Hematopoietic multipotent progenitor cell treated with erythropoietin and hydrocortisone succinate and interleukin-3 and kit ligand, for 8 days (in vitro differentiated cells): ENCODE results near the gene HLCS.

Experiments used
- DNase-seq: peaks from one replicate; pipeline ENCODE4 v3.0.0-alpha.2; 2015

The HLCS gene

DNA sequence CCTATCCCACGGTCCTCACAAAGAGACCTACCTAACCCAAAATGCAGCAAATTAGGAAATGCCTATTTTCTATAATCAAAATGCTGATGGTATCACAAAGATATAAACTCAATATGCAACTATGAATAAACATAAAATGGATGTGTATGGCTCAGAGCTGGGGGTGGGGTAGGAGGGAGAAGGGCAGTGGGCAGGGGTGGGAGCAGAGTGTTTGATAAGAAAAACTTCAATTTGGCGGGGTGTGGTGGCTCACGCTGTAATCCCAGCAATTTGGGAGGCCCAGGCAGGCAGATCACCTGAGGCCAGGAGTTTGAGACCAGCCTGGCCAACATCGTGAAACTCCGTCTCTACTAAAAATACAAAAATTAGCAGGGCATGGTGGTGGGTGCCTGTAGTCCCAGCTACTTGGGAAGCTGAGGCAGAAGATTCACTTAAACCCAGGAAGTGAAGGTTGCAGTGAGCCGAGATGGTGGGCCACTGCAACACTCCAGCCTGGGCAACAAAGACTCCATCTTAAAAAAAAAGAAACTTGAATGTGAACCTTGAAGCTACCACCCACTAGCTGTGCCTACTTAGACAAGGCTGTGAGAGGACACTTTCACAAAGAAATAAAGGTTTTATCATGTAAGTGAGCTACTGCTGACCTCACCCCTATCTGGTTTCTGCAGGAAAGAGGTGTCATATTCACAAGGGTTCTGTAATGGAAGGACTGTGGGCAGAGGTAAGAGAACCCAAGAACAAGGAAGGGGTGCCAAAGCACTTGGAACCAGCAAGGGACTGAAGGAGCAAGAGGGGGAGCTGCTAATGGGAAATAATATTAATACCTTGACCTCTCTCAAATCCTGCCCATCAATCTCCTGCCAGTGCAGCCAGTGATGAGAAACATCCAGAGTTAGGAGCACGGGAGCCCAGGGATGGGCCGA, 53.0 kb downstream of the HLCS start:
- no peak for DNase-seq

DNA sequence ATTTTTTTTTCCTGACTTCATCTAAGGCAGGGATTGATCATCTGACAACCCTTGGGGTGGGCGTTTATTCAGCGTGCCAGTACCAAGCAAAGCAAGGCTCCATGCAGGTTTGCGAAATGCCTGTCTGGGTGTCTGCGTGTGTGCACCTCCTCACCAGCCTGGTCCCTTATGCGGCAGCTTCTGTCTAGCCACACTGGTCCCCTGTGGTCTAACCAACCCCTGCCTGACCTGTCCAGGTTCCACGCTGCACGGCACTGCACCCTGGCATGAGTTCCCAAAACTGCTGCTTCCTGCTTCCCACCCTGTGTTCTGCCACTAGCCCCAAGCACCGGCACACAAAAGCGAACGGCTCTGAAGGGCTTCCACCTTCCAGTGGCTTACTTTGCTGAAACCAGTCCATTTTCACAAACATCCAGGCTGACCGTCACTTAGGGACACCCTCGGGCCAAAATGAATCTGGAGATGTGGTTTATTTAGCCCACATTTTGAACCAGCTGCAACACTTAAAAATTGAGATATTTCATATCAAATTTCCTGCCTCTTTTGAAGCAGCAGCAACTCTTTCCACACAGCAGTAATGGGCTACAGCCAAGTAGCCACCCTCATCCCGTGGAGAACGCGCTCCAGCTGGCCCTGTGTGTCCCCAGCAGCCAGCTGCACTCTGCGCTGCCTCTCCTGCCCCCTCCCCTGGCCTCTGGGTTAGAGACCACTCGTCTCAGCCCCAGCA, 55.7 kb downstream of the HLCS start:
- DNase-seq = no peak

GRCh38 chr21:36909901-36910561, 56.4 kb downstream of the HLCS start:
- DNase-seq = no peak

- DNase-seq = no peak
Measured at GRCh38 chr21:36909423-36909822, 57.0 kb downstream of the HLCS start.

- no peak for DNase-seq
Measured at GRCh38 chr21:36908260-36908908, 58.1 kb downstream of the HLCS start.

- no peak for DNase-seq
Measured at GRCh38 chr21:36904093-36904666, 62.3 kb downstream of the HLCS start.

- no peak for DNase-seq
Measured at GRCh38 chr21:36902793-36903192, 63.7 kb downstream of the HLCS start.

DNA sequence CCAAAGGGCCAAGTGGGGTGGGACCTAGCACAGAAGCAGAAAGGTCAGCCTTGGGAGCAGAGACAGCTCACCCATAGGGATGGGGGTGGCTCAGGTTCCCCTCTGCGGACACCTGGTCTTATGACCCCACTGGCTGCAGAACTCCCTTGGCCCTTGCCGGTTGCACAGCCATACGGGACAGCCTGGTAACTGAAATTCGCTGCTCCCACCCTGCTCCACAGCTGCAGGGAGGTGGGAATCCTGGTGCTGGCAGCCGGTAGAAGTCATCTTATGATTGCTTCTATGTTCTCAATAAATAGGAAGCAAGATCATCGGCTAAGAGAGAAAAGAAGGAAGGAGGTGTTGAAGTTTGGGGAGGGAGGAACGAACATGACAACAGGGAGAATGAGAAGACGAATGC, 64.1 kb downstream of the HLCS start:
- DNase-seq = no peak

- no peak for DNase-seq
Measured at GRCh38 chr21:36901575-36901974, 64.9 kb downstream of the HLCS start.

- no peak for DNase-seq
Measured at GRCh38 chr21:36893581-36893980, 72.9 kb downstream of the HLCS start.

DNA sequence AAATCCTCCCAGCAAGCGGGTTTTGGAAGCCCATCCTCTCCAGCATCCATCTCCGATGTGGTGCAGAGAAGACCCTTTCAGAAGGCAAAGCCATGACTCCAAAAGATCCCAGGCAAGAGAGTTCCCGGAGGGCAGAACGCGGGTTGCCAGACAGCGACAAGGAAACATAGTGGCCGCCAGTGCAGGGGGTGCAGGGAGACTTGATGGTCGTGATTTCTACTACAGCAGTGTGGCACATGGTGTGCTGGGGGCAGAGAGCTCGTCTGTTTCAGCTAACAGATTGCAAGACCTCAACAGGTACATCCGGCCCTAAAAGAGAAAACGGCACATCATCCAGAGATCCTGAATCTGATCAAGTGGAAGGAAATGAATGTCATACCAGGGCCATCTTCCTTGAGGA, 74.3 kb downstream of the HLCS start:
- no peak for DNase-seq

- peak; percentile 83 for DNase-seq
Measured at GRCh38 chr21:36891692-36892091, 74.8 kb downstream of the HLCS start.

DNA sequence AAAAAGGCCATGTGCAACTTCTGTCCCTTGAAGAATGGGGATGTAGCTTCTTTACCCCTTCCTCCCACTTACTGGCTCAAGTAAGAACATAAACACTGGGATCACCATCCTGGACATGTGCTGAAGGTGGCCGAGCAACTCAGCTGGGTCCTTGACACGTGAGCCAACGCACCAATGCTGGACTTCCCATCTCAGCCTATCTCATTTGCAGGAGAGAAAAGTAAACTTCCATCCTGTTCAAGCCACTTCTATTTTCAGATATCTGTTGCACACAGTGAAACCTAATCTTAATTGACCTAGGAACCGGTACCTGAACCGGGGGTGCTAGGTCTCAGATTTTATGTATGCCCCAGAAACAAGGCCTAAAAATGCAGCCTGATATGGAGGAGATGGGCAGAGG, 75.3 kb downstream of the HLCS start:
- DNase-seq = no peak

DNA sequence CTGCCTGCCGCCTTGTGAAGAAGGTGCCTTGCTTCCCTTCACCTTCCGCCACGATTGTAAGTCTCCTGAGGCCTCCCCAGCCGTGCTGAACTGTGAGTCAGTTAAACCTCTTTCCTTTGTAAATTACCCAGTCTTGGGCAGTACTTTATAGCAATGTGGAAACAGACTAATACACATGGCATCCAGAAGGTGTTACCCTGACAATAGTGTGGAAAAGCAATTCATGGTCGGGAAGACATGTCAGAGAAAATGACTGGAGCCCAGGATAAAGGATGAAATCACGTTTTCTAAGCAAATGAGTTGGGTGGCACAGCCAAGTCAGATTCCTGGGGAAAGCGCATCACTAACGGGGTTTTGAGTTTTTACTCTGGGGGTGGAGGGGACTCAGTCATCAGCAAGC, 76.4 kb downstream of the HLCS start:
- DNase-seq = no peak

DNA sequence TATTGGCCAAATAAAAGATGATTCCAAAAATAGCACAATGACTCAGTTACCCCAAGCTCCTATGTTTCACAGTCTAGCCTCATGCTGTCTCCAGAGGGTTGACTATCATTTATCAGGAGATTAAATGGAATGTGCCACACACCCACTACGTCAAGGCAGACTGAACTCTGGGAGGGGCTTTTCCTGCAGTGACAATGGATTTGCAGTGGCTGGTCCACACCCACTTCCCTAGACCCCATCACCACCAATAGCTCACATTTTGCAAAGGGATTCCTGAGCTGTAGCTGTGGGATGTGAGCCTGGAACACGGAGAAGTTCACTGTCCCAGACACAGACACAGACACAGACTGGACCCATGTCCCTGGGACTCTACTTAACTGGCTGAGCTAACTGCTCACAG, 77.1 kb downstream of the HLCS start:
- no peak for DNase-seq

DNA sequence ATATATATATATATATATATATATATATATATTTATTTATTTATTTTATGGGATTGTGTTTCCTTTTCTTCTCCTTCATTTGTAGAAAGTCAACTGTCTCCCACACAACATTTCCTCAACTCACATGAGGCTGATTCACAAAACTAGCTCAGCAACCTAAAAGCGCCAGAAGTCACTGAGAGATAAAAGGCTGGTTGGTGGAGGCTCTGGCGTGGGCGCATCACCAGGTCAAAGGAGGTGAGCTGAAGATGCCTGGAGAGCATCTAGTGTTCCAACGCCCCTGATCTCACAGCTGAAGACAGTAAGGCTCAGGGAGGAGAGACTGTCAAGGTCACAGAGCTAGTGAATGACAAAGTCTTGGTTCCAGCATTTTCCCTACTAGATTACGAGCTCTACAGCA, 78.0 kb downstream of the HLCS start:
- peak; percentile 46 for DNase-seq

DNA sequence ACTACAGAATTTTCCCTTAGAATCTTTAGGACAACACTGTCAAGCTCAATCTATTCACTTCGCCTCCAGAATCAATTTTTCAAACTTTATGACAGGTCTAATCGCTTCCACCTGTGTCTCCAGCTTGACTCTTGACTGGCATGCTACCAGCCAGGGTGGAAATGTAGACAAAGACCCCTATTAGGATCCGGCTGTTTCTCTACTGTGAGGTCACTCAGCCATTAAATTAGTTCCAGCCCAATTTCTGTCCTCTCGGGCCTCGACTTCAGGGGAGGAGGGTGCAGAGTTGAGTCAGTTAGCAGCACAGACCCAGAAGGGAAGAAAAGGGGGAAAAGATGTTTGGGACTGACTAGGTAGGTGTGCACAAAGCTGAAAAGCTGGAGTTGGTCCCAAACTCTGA, 78.5 kb downstream of the HLCS start:
- DNase-seq = no peak

DNA sequence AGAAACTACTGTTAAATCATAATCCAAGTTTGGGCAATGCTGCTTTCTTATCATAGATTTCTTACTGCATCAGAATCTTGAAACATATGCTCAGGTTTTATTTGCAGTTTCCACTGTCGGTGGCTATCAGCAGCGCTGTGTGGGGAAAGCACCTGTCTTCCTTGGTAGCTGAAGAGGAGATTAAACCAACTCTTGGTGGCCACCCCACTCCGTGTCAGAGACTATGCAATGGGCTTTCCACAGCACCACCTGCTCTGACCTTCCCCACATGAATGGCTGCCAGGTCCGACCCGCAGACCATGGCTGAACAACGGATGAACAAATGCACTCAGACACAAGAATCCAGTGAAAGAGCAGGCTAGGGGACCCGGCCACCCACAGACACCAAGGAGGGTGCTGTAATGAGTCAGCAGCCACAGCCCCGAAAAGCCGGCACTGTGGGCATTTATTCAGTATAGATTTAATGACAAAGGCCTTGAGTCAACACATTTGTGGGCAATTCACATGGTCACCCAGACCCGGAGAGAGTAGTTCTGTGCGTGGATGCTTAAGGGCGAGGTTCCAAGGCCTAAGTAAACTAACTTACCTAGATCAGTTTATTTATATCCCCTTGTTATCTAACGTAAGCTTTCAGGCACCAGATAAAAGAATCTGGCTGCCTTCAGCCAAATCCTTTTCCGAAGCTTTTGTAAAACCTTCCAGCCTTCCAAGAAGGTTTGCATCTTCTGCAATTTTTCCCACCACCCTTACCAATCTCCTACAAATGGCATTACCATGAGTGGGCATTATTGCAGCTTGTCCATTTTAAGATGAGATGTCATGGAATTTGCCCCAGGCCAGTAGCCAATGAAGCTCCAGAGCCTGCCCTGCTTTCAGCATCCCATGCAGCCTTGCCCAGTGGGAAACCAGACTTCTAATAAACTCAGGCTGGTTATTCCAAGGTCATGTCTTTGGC, 82.7 kb downstream of the HLCS start:
- no peak for DNase-seq

DNA sequence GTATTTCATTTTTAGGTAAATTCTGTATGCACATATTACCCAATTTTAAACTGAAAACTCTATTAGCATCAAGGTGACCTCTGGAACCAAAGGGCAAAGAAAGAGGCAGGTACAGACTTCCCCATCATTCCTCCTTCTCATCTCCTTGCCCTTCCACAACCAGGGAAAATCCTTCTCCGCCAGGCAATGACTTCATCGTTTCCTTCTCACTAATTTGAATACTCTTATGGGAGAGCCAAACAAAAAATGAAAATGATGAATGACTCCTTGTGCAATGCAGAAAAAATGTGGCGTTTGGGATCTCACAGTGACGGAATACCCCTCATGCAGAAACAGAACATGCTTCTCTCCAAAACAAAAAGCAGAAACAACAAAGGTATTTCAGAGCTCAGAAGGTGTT, 83.7 kb downstream of the HLCS start:
- DNase-seq = no peak

GRCh38 chr21:36881228-36881627, 85.2 kb downstream of the HLCS start:
- DNase-seq = no peak

DNA sequence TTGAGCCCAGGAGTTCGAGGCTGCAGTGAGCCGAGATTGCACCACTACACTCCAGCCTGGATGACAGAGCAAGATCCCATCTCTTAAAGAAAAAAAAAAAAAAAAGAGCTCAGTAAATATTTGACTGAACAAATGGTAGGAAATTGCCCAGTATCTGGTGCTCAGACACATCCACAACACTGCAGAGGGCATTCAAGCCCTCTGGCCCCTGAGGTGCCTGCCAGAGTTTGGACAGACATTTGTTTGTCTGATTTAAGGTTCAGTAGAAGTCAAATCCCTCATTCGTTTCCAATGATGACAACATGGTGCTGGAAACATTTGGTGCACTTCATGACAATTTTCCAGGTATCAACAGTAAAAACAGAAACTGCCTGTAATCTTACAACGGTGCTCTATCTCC, 86.6 kb downstream of the HLCS start:
- no peak for DNase-seq

DNA sequence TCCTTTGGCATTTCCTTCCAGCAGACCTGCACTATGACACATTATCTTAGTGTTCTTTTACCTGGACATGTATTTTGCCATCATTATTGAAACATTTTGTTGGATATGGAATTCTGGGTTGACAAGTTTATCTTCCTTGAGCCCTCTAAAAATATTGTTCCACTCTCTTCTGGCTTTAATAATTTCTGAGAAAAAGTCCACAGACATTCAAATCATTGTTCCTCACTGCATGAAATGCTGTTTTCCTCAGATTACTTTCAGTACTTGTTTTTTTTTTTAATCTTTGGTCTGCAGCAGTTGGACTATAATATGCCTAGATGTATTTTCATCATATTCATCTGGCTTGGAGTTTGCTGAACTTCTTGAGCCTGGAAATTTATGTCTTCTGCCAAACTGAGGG, 88.7 kb downstream of the HLCS start:
- DNase-seq = no peak
